ENCODE results near the gene B4GALNT4.
A peak's percentile ranks its signal among the peaks of the same experiment; 100 is the strongest.
"Not testable (repeated sequence)": the region's sequence is repeated elsewhere in the genome, so short reads cannot be mapped to it uniquely, and the experiment has no call there.

B4GALNT4 gene

GRCh38 chr11:409008-409599 is 39.8 kb downstream of the B4GALNT4 start:
- DNase-seq = no peak

- no peak for DNase-seq
These were observed 40.5 kb downstream of the B4GALNT4 start for GRCh38 chr11:409600-410483.

GRCh38 chr11:410711-411110 is 41.4 kb downstream of the B4GALNT4 start:
- not testable (repeated sequence) for DNase-seq

GRCh38 chr11:411520-411919 is 42.2 kb downstream of the B4GALNT4 start:
- not testable (repeated sequence) for DNase-seq

- DNase-seq = no peak
These were observed 43.4 kb downstream of the B4GALNT4 start for GRCh38 chr11:412641-413119.

GRCh38 chr11:413120-414081 is 44.1 kb downstream of the B4GALNT4 start:
- DNase-seq = no peak

GRCh38 chr11:414318-414857 is 45.1 kb downstream of the B4GALNT4 start:
- DNase-seq = no peak

- peak; percentile 46 for DNase-seq
These were observed 46.3 kb downstream of the B4GALNT4 start for GRCh38 chr11:415640-416041.

- DNase-seq = no peak
These were observed 46.9 kb downstream of the B4GALNT4 start for GRCh38 chr11:416051-416756.

- peak; percentile 61 for DNase-seq
These were observed 47.7 kb downstream of the B4GALNT4 start for GRCh38 chr11:416757-417621.

- DNase-seq = no peak
These were observed 48.5 kb downstream of the B4GALNT4 start for GRCh38 chr11:417652-418342.

GRCh38 chr11:418343-419247 is 49.3 kb downstream of the B4GALNT4 start:
- no peak for DNase-seq

- no peak for DNase-seq
These were observed 50.1 kb downstream of the B4GALNT4 start for GRCh38 chr11:419248-420005.

GRCh38 chr11:420054-420910 is 51.0 kb downstream of the B4GALNT4 start:
- no peak for DNase-seq

- no peak for DNase-seq
These were observed 51.6 kb downstream of the B4GALNT4 start for GRCh38 chr11:420911-421321.

GRCh38 chr11:422249-422656 is 53.0 kb downstream of the B4GALNT4 start:
- DNase-seq = no peak

- DNase-seq = no peak
These were observed 54.9 kb downstream of the B4GALNT4 start for GRCh38 chr11:424232-424631.
